ENCODE results near the gene CMIP.

The CMIP gene

GRCh38 chr16:81666113-81666512, 221.5 kb downstream of the CMIP start:
- TF ChIP-seq EZH2phosphoT487 (IDR thresholded peaks at IDR 0.05; ENCODE audit: borderline replicate concordance) = no peak
- TF ChIP-seq, protein P1, sequence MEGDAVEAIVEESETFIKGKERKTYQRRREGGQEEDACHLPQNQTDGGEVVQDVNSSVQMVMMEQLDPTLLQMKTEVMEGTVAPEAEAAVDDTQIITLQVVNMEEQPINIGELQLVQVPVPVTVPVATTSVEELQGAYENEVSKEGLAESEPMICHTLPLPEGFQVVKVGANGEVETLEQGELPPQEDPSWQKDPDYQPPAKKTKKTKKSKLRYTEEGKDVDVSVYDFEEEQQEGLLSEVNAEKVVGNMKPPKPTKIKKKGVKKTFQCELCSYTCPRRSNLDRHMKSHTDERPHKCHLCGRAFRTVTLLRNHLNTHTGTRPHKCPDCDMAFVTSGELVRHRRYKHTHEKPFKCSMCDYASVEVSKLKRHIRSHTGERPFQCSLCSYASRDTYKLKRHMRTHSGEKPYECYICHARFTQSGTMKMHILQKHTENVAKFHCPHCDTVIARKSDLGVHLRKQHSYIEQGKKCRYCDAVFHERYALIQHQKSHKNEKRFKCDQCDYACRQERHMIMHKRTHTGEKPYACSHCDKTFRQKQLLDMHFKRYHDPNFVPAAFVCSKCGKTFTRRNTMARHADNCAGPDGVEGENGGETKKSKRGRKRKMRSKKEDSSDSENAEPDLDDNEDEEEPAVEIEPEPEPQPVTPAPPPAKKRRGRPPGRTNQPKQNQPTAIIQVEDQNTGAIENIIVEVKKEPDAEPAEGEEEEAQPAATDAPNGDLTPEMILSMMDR (conservative IDR thresholded peaks at IDR 0.05; ENCODE audit: low read length) = no peak
- Histone ChIP-seq H3F3A (ENCODE audit: low read depth) (no peaks in the 10 kb centered on the region), H3K4me2 (ENCODE audit: low read depth, low read length, poor library complexity, severe bottlenecking) (no peak overlapping the region), H3K27me3 (ENCODE audit: insufficient read depth, low read length, poor library complexity, severe bottlenecking) (no peaks in the 10 kb centered on the region), H3K4me1 (ENCODE audit: insufficient read depth, low read length, poor library complexity, severe bottlenecking) (no peaks in the 10 kb centered on the region), H3K9ac (ENCODE audit: low read depth, low read length, poor library complexity, severe bottlenecking) (no peak overlapping the region), H4K20me1 (ENCODE audit: insufficient read depth, low read length, poor library complexity, severe bottlenecking) (no peaks in the 10 kb centered on the region), H2AFZ (ENCODE audit: low read length) (no peak overlapping the region), H3K9me2 (replicated peaks; ENCODE audit: low read depth, low read length) (no peaks in the 10 kb centered on the region), H3K9me3 (ENCODE audit: insufficient read depth, low read depth, low read length) (no peaks in the 10 kb centered on the region), H3K4me3 (ENCODE audit: low read length, poor library complexity, severe bottlenecking) (no peak overlapping the region), H3K79me2 (ENCODE audit: insufficient read depth, low read length) (no peaks in the 10 kb centered on the region), H3K36me3 (ENCODE audit: insufficient read depth, low read length) (peaks cover 43% of the 10 kb centered on the region; the same call in 1 of the 2 replicates)

DNA sequence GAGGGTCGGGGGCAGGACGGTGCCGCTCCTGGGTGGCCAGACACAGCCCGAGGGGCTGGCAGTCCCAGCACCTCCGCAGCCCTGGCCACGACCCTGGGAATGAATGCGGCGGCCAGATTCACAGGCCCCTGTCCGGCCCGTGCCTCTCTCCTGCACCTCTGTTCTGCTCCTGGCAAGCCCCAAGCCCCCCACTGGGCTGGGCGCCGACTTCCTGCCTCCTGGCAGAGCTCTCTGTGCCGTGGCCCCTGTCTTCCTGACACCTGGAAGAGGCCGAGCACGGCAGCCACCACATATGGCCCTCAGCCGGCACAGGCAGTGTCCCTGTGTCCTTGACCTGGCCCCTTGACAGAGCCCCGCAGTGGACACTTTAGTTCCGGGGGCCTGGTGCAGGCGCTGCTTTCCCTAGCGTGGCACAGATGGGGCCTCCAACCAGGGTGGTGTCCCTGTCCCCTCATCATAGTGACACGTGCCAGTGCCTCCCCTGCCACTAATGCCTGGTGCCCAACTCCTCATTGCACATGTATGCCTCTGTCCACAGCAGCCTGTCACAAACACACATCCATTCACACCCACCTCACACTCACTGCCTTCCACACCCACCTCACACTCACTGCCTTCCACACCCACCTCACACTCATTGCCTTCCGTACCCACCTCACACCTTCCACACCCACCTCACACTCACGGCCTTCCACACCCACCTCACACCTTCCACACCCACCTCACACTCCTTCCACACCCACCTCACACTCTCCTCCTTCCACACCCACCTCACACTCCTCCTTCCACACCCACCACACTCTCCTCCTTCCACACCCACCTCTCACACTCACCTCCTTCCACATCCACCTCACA, 223.9 kb downstream of the CMIP start:
- Histone ChIP-seq H4K20me1 (ENCODE audit: insufficient read depth, low read length, poor library complexity, severe bottlenecking) (no peaks in the 10 kb centered on the region), H3K9me2 (replicated peaks; ENCODE audit: low read depth, low read length) (no peaks in the 10 kb centered on the region), H3K27me3 (ENCODE audit: insufficient read depth, low read length, poor library complexity, severe bottlenecking) (no peaks in the 10 kb centered on the region), H3K36me3 (ENCODE audit: insufficient read depth, low read length) (peaks cover 29% of the 10 kb centered on the region; the same call in 1 of the 2 replicates), H3K4me3 (ENCODE audit: low read length, poor library complexity, severe bottlenecking) (no peak overlapping the region), H3K4me1 (ENCODE audit: insufficient read depth, low read length, poor library complexity, severe bottlenecking) (no peaks in the 10 kb centered on the region), H3K9ac (ENCODE audit: low read depth, low read length, poor library complexity, severe bottlenecking) (no peak overlapping the region), H3K79me2 (ENCODE audit: insufficient read depth, low read length) (no peaks in the 10 kb centered on the region), H3K4me2 (ENCODE audit: low read depth, low read length, poor library complexity, severe bottlenecking) (no peak overlapping the region), H3K9me3 (ENCODE audit: insufficient read depth, low read depth, low read length) (no peaks in the 10 kb centered on the region), H3F3A (ENCODE audit: low read depth) (no peaks in the 10 kb centered on the region), H2AFZ (ENCODE audit: low read length) (no peak overlapping the region)
- TF ChIP-seq, protein P1 (conservative IDR thresholded peaks at IDR 0.05; ENCODE audit: low read length) = no peak
- TF ChIP-seq EZH2phosphoT487 (IDR thresholded peaks at IDR 0.05; ENCODE audit: borderline replicate concordance) = no peak

DNA sequence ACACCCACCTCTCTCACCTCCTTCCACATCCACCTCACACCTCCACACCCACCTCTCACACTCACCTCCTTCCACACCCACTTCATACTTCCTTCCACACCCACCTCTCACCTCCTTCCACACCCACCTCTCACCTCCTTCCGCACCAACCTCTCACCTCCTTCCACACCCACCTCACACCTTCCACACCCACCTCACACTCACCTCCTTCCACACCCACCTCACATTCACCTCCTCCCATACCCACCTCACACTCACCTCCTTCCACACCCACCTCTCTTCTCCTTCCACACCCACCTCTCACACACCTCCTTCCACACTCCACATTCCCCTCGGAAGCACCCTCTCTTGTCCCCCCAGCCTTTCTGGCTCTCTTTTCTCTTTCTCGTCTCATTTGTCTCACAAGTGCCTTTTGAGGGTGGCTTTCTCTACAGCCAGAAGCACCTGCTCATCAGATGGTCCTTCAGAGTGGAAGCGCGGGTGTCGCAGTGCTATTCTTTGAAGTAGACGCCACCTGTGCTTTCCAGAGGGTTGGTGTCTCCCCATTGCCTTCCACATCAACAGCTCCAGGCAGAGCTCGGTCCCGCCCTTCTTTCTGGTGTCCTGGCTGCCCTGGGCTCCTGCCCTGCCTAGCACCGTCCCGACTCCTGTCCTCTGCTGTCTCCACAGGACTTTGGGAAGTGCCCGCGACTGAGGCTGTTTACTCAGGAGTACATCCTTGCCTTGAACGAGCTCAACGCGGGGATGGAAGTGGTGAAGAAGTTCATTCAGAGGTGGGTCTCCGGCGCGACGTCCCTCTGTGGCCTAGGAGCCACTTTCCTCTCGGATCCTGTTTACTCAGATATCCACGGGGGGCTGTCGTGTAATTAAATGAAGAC, 225.1 kb downstream of the CMIP start:
- Histone ChIP-seq H3K9ac (ENCODE audit: low read depth, low read length, poor library complexity, severe bottlenecking) (no peak overlapping the region), H3K9me3 (ENCODE audit: insufficient read depth, low read depth, low read length) (no peaks in the 10 kb centered on the region), H3K9me2 (replicated peaks; ENCODE audit: low read depth, low read length) (no peaks in the 10 kb centered on the region), H3K4me2 (ENCODE audit: low read depth, low read length, poor library complexity, severe bottlenecking) (no peak overlapping the region), H3K4me3 (ENCODE audit: low read length, poor library complexity, severe bottlenecking) (no peak overlapping the region), H2AFZ (ENCODE audit: low read length) (no peak overlapping the region), H3K4me1 (ENCODE audit: insufficient read depth, low read length, poor library complexity, severe bottlenecking) (no peaks in the 10 kb centered on the region), H3F3A (ENCODE audit: low read depth) (no peaks in the 10 kb centered on the region), H4K20me1 (ENCODE audit: insufficient read depth, low read length, poor library complexity, severe bottlenecking) (no peaks in the 10 kb centered on the region), H3K79me2 (ENCODE audit: insufficient read depth, low read length) (no peaks in the 10 kb centered on the region), H3K36me3 (ENCODE audit: insufficient read depth, low read length) (peaks cover 28% of the 10 kb centered on the region; the same call in 1 of the 2 replicates), H3K27me3 (ENCODE audit: insufficient read depth, low read length, poor library complexity, severe bottlenecking) (no peaks in the 10 kb centered on the region)
- TF ChIP-seq, protein P1 (conservative IDR thresholded peaks at IDR 0.05; ENCODE audit: low read length) = no peak
- no peak for TF ChIP-seq EZH2phosphoT487 (IDR thresholded peaks at IDR 0.05; ENCODE audit: borderline replicate concordance)

Measured in Loucy (cell line).